Right kidney (tissue), 1 donor: ENCODE data around the gene IGF1.

Experiments
- DNase-seq: peaks from one replicate; pipeline ENCODE4 v3.0.0-alpha.2; 2016

Gene IGF1

GRCh38 chr12:102429211-102430154 lies 50.9 kb downstream of the IGF1 start:
- DNase-seq = no peak

GRCh38 chr12:102427543-102427941 lies 52.8 kb downstream of the IGF1 start:
- DNase-seq = no peak

GRCh38 chr12:102426599-102427542 lies 53.5 kb downstream of the IGF1 start:
- peak; percentile 46 for DNase-seq

GRCh38 chr12:102425109-102426039 lies 55.0 kb downstream of the IGF1 start:
- no peak for DNase-seq

GRCh38 chr12:102423462-102423861 lies 56.9 kb downstream of the IGF1 start:
- DNase-seq = no peak

- DNase-seq = no peak
Observed at GRCh38 chr12:102421802-102422583, 58.4 kb downstream of the IGF1 start.

- no peak for DNase-seq
Observed at GRCh38 chr12:102419094-102419764, 61.1 kb downstream of the IGF1 start.

- no peak for DNase-seq
Observed at GRCh38 chr12:102417055-102417454, 63.3 kb downstream of the IGF1 start.

GRCh38 chr12:102415515-102415914 lies 64.8 kb downstream of the IGF1 start:
- no peak for DNase-seq

- DNase-seq = no peak
Observed at GRCh38 chr12:102413396-102413795, 67.0 kb downstream of the IGF1 start.

GRCh38 chr12:102410511-102410910 lies 69.9 kb downstream of the IGF1 start:
- no peak for DNase-seq

- no peak for DNase-seq
Observed at GRCh38 chr12:102408487-102409297, 71.7 kb downstream of the IGF1 start.

- no peak for DNase-seq
Observed at GRCh38 chr12:102407776-102408486, 72.4 kb downstream of the IGF1 start.

GRCh38 chr12:102406033-102406584 lies 74.3 kb downstream of the IGF1 start:
- peak; percentile 23 for DNase-seq

GRCh38 chr12:102401087-102401486 lies 79.3 kb downstream of the IGF1 start:
- DNase-seq = no peak

- no peak for DNase-seq
Observed at GRCh38 chr12:102399653-102400052, 80.7 kb downstream of the IGF1 start.

- no peak for DNase-seq
Observed at GRCh38 chr12:102396276-102396675, 84.1 kb downstream of the IGF1 start.

- no peak for DNase-seq
Observed at GRCh38 chr12:102394200-102394599, 86.2 kb downstream of the IGF1 start.

- no peak for DNase-seq
Observed at GRCh38 chr12:102390068-102390467, 90.3 kb downstream of the IGF1 start.
